ENCODE results near the gene C20orf173. TPM values are rescaled to one million over a fixed set of nuclear protein-coding genes. Genes with fewer than 3 reads are reported as not detected.
A peak's percentile ranks its signal among the peaks of the same experiment; 100 is the strongest.

Gene C20orf173, protein sequence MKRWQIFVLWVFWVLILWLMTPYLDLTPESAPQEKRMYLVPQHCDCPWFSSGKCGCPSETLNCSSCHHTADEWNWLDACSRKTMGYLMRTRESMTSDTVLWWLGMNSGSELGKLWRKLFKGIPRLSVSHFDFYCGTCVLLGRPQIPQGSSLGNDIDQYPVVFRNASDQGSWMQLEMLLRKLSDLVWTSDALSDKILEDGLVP
- not detected in 3 replicates for total RNA-seq
- long read RNA-seq, result 0 reads

GRCh38 chr20:35529552-35529951 lies at the start of gene C20orf173:
Gene C20orf173 (minus strand): TSS chr20:35529652. CDS start chr20:35529373, 279 bp downstream.
- no peak for DNase-seq (ENCODE audit: low spot score)
- H3K4me3 Mint-ChIP-seq (ENCODE audit: unreplicated experiment), result no peak within 1 kb of the TSS
- no peaks in the 10 kb centered on the region for H3K36me3 Mint-ChIP-seq (ENCODE audit: low read depth)
- H3K27me3 Mint-ChIP-seq (ENCODE audit: low read depth), result no peaks in the 10 kb centered on the region
- H3K4me1 Mint-ChIP-seq (ENCODE audit: low read depth), result no peaks in the 10 kb centered on the region
- no peaks in the 10 kb centered on the region for H3K9me3 Mint-ChIP-seq (ENCODE audit: low read depth)
- H3K27ac Mint-ChIP-seq (ENCODE audit: unreplicated experiment), result no peak within 1 kb of the TSS
- no peak for TF ChIP-seq CTCF (IDR thresholded peaks at IDR 0.05)

- Mint-ChIP-seq H3K27me3 (ENCODE audit: low read depth) (no peaks in the 10 kb centered on the region), H3K9me3 (ENCODE audit: low read depth) (peaks cover 4% of the 10 kb centered on the region), H3K27ac (ENCODE audit: unreplicated experiment) (no peak overlapping the region), H3K4me1 (ENCODE audit: low read depth) (no peaks in the 10 kb centered on the region), H3K36me3 (ENCODE audit: low read depth) (peaks cover 7% of the 10 kb centered on the region), H3K4me3 (ENCODE audit: unreplicated experiment) (no peak overlapping the region)
- no peak for TF ChIP-seq CTCF (IDR thresholded peaks at IDR 0.05)
- peak; percentile 41 for DNase-seq (ENCODE audit: low spot score)
Measured at GRCh38 chr20:35579196-35579595, 49.7 kb upstream of the C20orf173 start.

- Mint-ChIP-seq H3K9me3 (ENCODE audit: low read depth) (peaks cover 8% of the 10 kb centered on the region), H3K4me1 (ENCODE audit: low read depth) (no peaks in the 10 kb centered on the region), H3K27me3 (ENCODE audit: low read depth) (no peaks in the 10 kb centered on the region), H3K36me3 (ENCODE audit: low read depth) (peaks cover 10% of the 10 kb centered on the region), H3K27ac (ENCODE audit: unreplicated experiment) (no peak overlapping the region), H3K4me3 (ENCODE audit: unreplicated experiment) (no peak overlapping the region)
- TF ChIP-seq CTCF (IDR thresholded peaks at IDR 0.05), result no peak
- no peak for DNase-seq (ENCODE audit: low spot score)
Measured at GRCh38 chr20:35578469-35578868, 49.0 kb upstream of the C20orf173 start.

DNA sequence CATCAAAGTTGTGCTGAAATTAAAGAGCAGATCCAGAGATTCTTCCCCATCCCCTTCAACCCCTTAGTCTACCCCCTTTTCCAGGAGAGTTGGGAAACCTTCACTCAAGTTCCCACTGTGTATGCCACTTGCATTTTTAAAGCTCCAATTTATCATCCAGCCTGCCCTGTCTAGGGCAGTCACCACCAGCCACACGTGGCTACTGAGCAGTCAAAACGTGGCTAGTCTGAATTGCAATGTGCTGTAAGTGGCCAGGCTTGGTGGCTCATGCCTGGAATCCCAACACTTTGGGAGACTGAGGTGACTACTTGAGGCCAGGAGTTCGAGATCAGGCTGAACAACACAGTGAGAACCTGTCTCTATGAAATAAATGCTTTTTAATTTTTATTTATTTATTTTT lies 47.4 kb upstream of the C20orf173 start:
- peak; percentile 2 for DNase-seq (ENCODE audit: low spot score)
- H3K27me3 Mint-ChIP-seq (ENCODE audit: low read depth), result no peaks in the 10 kb centered on the region
- no peak overlapping the region for H3K27ac Mint-ChIP-seq (ENCODE audit: unreplicated experiment)
- H3K36me3 Mint-ChIP-seq (ENCODE audit: low read depth), result peaks cover 15% of the 10 kb centered on the region
- no peaks in the 10 kb centered on the region for H3K4me1 Mint-ChIP-seq (ENCODE audit: low read depth)
- no peak overlapping the region for H3K4me3 Mint-ChIP-seq (ENCODE audit: unreplicated experiment)
- peaks cover 12% of the 10 kb centered on the region for H3K9me3 Mint-ChIP-seq (ENCODE audit: low read depth)
- no peak for TF ChIP-seq CTCF (IDR thresholded peaks at IDR 0.05)

DNA sequence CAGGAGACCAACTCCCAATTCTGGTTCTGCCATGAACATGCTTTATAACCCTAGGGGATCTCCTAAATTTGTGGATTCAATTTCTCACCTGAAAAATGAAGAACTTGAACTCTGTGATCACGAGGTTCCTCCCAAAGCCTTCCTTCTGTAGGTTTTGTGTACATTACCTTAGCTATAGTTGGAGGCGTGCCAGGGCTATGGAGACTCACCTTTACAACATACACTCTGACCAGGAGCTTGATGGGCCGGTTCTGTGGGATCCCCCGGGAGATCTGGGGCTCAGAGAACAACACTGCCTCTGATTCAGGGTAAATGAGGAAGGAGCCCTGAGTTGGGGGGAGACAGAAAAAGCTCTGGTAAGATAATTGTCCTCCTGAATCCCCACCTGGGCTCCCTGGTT lies 46.5 kb upstream of the C20orf173 start:
- TF ChIP-seq CTCF (IDR thresholded peaks at IDR 0.05), result no peak
- peak; percentile 19 for DNase-seq (ENCODE audit: low spot score)
- H3K36me3 Mint-ChIP-seq (ENCODE audit: low read depth), result peaks cover 15% of the 10 kb centered on the region
- no peak overlapping the region for H3K27ac Mint-ChIP-seq (ENCODE audit: unreplicated experiment)
- H3K9me3 Mint-ChIP-seq (ENCODE audit: low read depth), result peaks cover 7% of the 10 kb centered on the region
- no peak overlapping the region for H3K4me3 Mint-ChIP-seq (ENCODE audit: unreplicated experiment)
- no peaks in the 10 kb centered on the region for H3K4me1 Mint-ChIP-seq (ENCODE audit: low read depth)
- H3K27me3 Mint-ChIP-seq (ENCODE audit: low read depth), result no peaks in the 10 kb centered on the region
